Inferior parietal cortex (tissue), 1 donor: ENCODE results near the gene GRIK4.

Experiments
- DNase-seq: peaks from one replicate; pipeline ENCODE4 v3.0.0-alpha.2; 2016; ENCODE audit errors: extremely low spot score

Gene GRIK4

GRCh38 chr11:120633616-120634393 lies 122.3 kb downstream of the GRIK4 start:
- no peak for DNase-seq

- DNase-seq = no peak
Observed at GRCh38 chr11:120634706-120635105, 123.2 kb downstream of the GRIK4 start.

- DNase-seq = no peak
Observed at GRCh38 chr11:120635136-120635810, 123.7 kb downstream of the GRIK4 start.

GRCh38 chr11:120637131-120637530 lies 125.6 kb downstream of the GRIK4 start:
- no peak for DNase-seq

- DNase-seq = no peak
Observed at GRCh38 chr11:120642196-120642894, 130.8 kb downstream of the GRIK4 start.

GRCh38 chr11:120643284-120643683 lies 131.7 kb downstream of the GRIK4 start:
- no peak for DNase-seq

GRCh38 chr11:120645639-120646038 lies 134.1 kb downstream of the GRIK4 start:
- no peak for DNase-seq

- no peak for DNase-seq
Observed at GRCh38 chr11:120646206-120646605, 134.7 kb downstream of the GRIK4 start.

GRCh38 chr11:120647681-120648080 lies 136.1 kb downstream of the GRIK4 start:
- no peak for DNase-seq

- DNase-seq = no peak
Observed at GRCh38 chr11:120648771-120649170, 137.2 kb downstream of the GRIK4 start.

- DNase-seq = no peak
Observed at GRCh38 chr11:120649316-120649715, 137.8 kb downstream of the GRIK4 start.

- no peak for DNase-seq
Observed at GRCh38 chr11:120651396-120651795, 139.8 kb downstream of the GRIK4 start.

GRCh38 chr11:120651836-120652235 lies 140.3 kb downstream of the GRIK4 start:
- DNase-seq = no peak

- DNase-seq = no peak
Observed at GRCh38 chr11:120652705-120653335, 141.3 kb downstream of the GRIK4 start.

- DNase-seq = no peak
Observed at GRCh38 chr11:120655589-120655988, 144.0 kb downstream of the GRIK4 start.

- DNase-seq = no peak
Observed at GRCh38 chr11:120657306-120658070, 145.9 kb downstream of the GRIK4 start.

GRCh38 chr11:120658071-120658423 lies 146.5 kb downstream of the GRIK4 start:
- no peak for DNase-seq

GRCh38 chr11:120659076-120659475 lies 147.5 kb downstream of the GRIK4 start:
- DNase-seq = no peak

- DNase-seq = no peak
Observed at GRCh38 chr11:120660024-120660565, 148.5 kb downstream of the GRIK4 start.

GRCh38 chr11:120662071-120662676 lies 150.6 kb downstream of the GRIK4 start:
- no peak for DNase-seq

- no peak for DNase-seq
Observed at GRCh38 chr11:120663142-120663541, 151.6 kb downstream of the GRIK4 start.
